Gastrocnemius medialis (tissue), 4 donors: Measurements from ENCODE around the gene RABGAP1. TPM values are rescaled to one million over a fixed set of nuclear protein-coding genes. Genes with fewer than 3 reads are reported as not detected.
A peak's percentile ranks its signal among the peaks of the same experiment; 100 is the strongest.

Experiments
- ATAC-seq, 2 donors: fragments of 150-250 bp; one replicate each; pipeline ENCODE4 v1.9.1; 2016
- DNase-seq, 2 donors: peaks; one replicate each; pipeline ENCODE4 v3.0.0-alpha.2; 2019
- H3K27ac ChIP-seq, 4 donors: fragments of 200-600 bp; sonication (generic); 1 replicate in 1 of 4; 2 replicates in 3 of 4; pipeline ENCODE4 v1.5.1; 2016 to 2018; ENCODE audit warnings: mild to moderate bottlenecking in 2 of 4, moderate library complexity in 1 of 4
- H3K27me3 ChIP-seq, 3 donors: fragments of 200-600 bp; sonication (generic) in 2 of 3; 1 replicate in 1 of 3; 2 replicates in 2 of 3; pipeline versions ENCODE4 v1.5.1 to v1.6.0; 2016 to 2019; ENCODE audit warnings: mild to moderate bottlenecking in 1 of 3, moderate library complexity in 1 of 3
- H3K36me3 ChIP-seq, 2 donors: fragments of 200-600 bp; sonication (generic) in 1 of 2; one replicate each; pipeline ENCODE4 v1.5.1; 2017 to 2018
- H3K4me1 ChIP-seq, 2 donors: fragments of 200-600 bp; sonication (generic) in 1 of 2; one replicate each; pipeline ENCODE4 v1.5.1; 2016 to 2017; ENCODE audit warnings: mild to moderate bottlenecking in 2 of 2
- H3K4me3 ChIP-seq, 4 donors: fragments of 200-600 bp; sonication (generic) in 3 of 4; 1 replicate in 1 of 4; 2 replicates in 3 of 4; pipeline ENCODE4 v1.5.1; 2016 to 2019; ENCODE audit warnings: mild to moderate bottlenecking in 2 of 4
- H3K9me3 ChIP-seq, 3 donors: fragments of 200-600 bp; sonication (generic) in 2 of 3; 1 replicate in 1 of 3; 2 replicates in 2 of 3; pipeline ENCODE4 v1.5.1; 2016 to 2019
- CTCF ChIP-seq, 5 experiments: fragments of 450-650 bp in 3 of 5; fragments of 200-600 bp in 2 of 5; sonication (generic) in 2 of 5; IDR thresholded peaks in 4 of 5; conservative IDR thresholded peaks in 1 of 5; 1 replicate in 4 of 5; 2 replicates in 1 of 5; pipeline ENCODE4 v1.5.1; 2016 to 2019; ENCODE audit warnings: antibody characterized with exemption in 5 of 5, mild to moderate bottlenecking in 3 of 5, moderate library complexity in 3 of 5
- POLR2A ChIP-seq, 2 donors: fragments of 450-650 bp; IDR thresholded peaks; one replicate each; pipeline ENCODE4 v1.6.1; 2017; ENCODE audit warnings: antibody characterized with exemption in 2 of 2, mild to moderate bottlenecking in 2 of 2, moderate library complexity in 2 of 2
- in situ Hi-C, 4 donors: fragments of 200-750 bp; cut with MboI; loops; one replicate each; pipeline versions ENCODE4 v1.15.0 to v1.8.0; 2017; ENCODE audit warnings: low sequenced_read_pairs in 4 of 4
- intact Hi-C: fragments of 100-400 bp; cut with DNase I; formaldehyde crosslinking; loops from one replicate; pipeline ENCODE4 v1.15.1; 2023; ENCODE audit warnings: low total_unique reads
- total RNA-seq, 4 donors: library from RNA; depleted of rRNA; stranded (reverse); fragments of >200 nt; gene quantifications; one replicate each; pipeline versions ENCODE4 v1.1.0 to v1.2.3, GENCODE V29; 2016

The RABGAP1 gene
- total RNA-seq, 4 donors from 2014 or later = 23.7 to 33.8 (median 26.6) TPM

DNA sequence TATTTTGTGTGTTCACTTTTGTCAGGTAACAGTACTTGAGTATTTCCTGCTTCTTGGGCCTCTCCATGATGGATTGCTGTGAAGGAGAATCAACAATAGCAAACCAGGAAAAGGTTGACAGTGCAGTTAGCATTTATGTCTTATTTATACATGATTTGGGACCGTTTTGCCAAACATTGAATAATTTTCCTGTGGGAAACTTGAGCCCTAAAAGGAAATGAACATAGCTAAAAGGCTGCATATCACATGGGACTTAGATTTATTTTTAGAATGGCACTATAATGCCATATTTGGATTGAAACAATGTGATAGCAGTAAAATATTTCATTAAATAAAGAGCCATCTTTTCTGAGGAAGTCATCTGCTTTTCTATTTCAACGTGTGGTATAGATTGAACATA is 107.9 kb downstream of the RABGAP1 start:
- no peak overlapping the region for H3K4me3 ChIP-seq
- no peaks in the 10 kb centered on the region for H3K9me3 ChIP-seq
- in situ Hi-C loops = no loop called here
- ATAC-seq (no peak), DNase-seq (no peak)
- no peaks in the 10 kb centered on the region for H3K27me3 ChIP-seq
- H3K36me3 ChIP-seq = no peaks in the 10 kb centered on the region
- H3K4me1 ChIP-seq = peaks cover 10 to 29% of the 10 kb centered on the region in 2 donors
- intact Hi-C loops = no loop called here
- no peak for TF ChIP-seq POLR2A (IDR thresholded peaks at IDR 0.05)
- TF ChIP-seq CTCF (IDR thresholded peaks at IDR 0.05 in 4 of 5, conservative IDR thresholded peaks at IDR 0.05 in 1 of 5) = no peak
- H3K27ac ChIP-seq = peak overlapping the region; percentile 41 to 60 (median 47)

GRCh38 chr9:123049589-123050222 is 108.9 kb downstream of the RABGAP1 start:
- intact Hi-C loops (no loop called here), in situ Hi-C loops (no loop called here)
- no peaks in the 10 kb centered on the region for H3K27me3 ChIP-seq
- no peak for TF ChIP-seq POLR2A (IDR thresholded peaks at IDR 0.05)
- TF ChIP-seq CTCF (IDR thresholded peaks at IDR 0.05 in 4 of 5, conservative IDR thresholded peaks at IDR 0.05 in 1 of 5) = no peak
- no peak for DNase-seq
- ATAC-seq = peak; percentile 55 to 84
- H3K9me3 ChIP-seq = no peaks in the 10 kb centered on the region
- H3K27ac ChIP-seq = peak overlapping the region; percentile 41 to 60 (median 47)
- H3K4me1 ChIP-seq = peaks cover 10 to 29% of the 10 kb centered on the region in 2 donors
- no peak overlapping the region for H3K4me3 ChIP-seq
- H3K36me3 ChIP-seq = no peaks in the 10 kb centered on the region

- H3K4me1 ChIP-seq = peaks cover 10 to 34% of the 10 kb centered on the region in 2 donors
- in situ Hi-C loops = no loop called here
- no peak for TF ChIP-seq POLR2A (IDR thresholded peaks at IDR 0.05)
- no peak for TF ChIP-seq CTCF (IDR thresholded peaks at IDR 0.05 in 4 of 5, conservative IDR thresholded peaks at IDR 0.05 in 1 of 5)
Observed at GRCh38 chr9:123053046-123053445, 112.2 kb downstream of the RABGAP1 start.

GRCh38 chr9:123053711-123054110 is 112.9 kb downstream of the RABGAP1 start:
- H3K4me1 ChIP-seq = peaks cover 6 to 28% of the 10 kb centered on the region in 2 donors
- no peaks in the 10 kb centered on the region for H3K9me3 ChIP-seq
- in situ Hi-C loops (no loop called here), intact Hi-C loops (no loop called here)
- DNase-seq = no peak
- no peak for ATAC-seq
- no peak for TF ChIP-seq CTCF (IDR thresholded peaks at IDR 0.05 in 4 of 5, conservative IDR thresholded peaks at IDR 0.05 in 1 of 5)
- no peak for TF ChIP-seq POLR2A (IDR thresholded peaks at IDR 0.05)
- peak overlapping the region in 1 of 4 donors; percentile 3 for H3K27ac ChIP-seq
- H3K4me3 ChIP-seq = no peak overlapping the region
- no peaks in the 10 kb centered on the region for H3K36me3 ChIP-seq
- no peaks in the 10 kb centered on the region for H3K27me3 ChIP-seq

More at GRCh38 chr9:123053046-123053445, 112.2 kb downstream of the RABGAP1 start:
- intact Hi-C loops = no loop called here
- no peak for ATAC-seq
- DNase-seq = no peak
- Histone ChIP-seq H3K27ac (no peak overlapping the region), H3K36me3 (no peaks in the 10 kb centered on the region), H3K27me3 (no peaks in the 10 kb centered on the region), H3K4me3 (no peak overlapping the region), H3K9me3 (no peaks in the 10 kb centered on the region)
